ACC112 (cell line): ENCODE data around the gene TIPRL.
"Not testable (repeated sequence)": the region's sequence is repeated elsewhere in the genome, so short reads cannot be mapped to it uniquely, and the experiment has no call there.

Source experiments
- H2AFZ ChIP-seq: fragments of 200-600 bp; sonication (generic); one replicate; pipeline ENCODE4 v1.6.0; 2017; ENCODE audit warnings: antibody characterized with exemption, low read length; ENCODE audit not compliant: unreplicated experiment
- H3K27ac ChIP-seq: fragments of 200-600 bp; sonication (generic); 2 replicates; pipeline ENCODE4 v1.5.1; 2014; ENCODE audit warnings: low read depth, mild to moderate bottlenecking, antibody characterized with exemption, low read length, moderate library complexity
- H3K27me3 ChIP-seq: fragments of 200-600 bp; sonication (generic); 2 replicates; pipeline ENCODE4 v1.6.1; 2014; ENCODE audit warnings: mild to moderate bottlenecking, antibody characterized with exemption, low read length, moderate library complexity, mixed read lengths; ENCODE audit not compliant: insufficient read depth
- H3K36me3 ChIP-seq: fragments of 200-600 bp; sonication (generic); 2 replicates; pipeline ENCODE4 v1.6.1; 2016; ENCODE audit warnings: mild to moderate bottlenecking, antibody characterized with exemption, low read length, moderate library complexity, mixed read lengths; ENCODE audit not compliant: insufficient read depth
- H3K4me1 ChIP-seq: fragments of 200-600 bp; sonication (generic); one replicate; pipeline ENCODE4 v1.6.1; 2016; ENCODE audit warnings: low read length, mixed read lengths; ENCODE audit not compliant: insufficient read depth, unreplicated experiment, control insufficient read depth
- H3K4me3 ChIP-seq: fragments of 200-600 bp; sonication (generic); 2 replicates; pipeline ENCODE4 v1.5.1; 2014; ENCODE audit warnings: mild to moderate bottlenecking, low read depth, low read length
- H3K79me2 ChIP-seq: fragments of 200-600 bp; sonication (generic); one replicate; pipeline ENCODE4 v1.6.0; 2016; ENCODE audit warnings: low read length; ENCODE audit not compliant: control insufficient read depth, unreplicated experiment, insufficient read depth

TIPRL gene

DNA sequence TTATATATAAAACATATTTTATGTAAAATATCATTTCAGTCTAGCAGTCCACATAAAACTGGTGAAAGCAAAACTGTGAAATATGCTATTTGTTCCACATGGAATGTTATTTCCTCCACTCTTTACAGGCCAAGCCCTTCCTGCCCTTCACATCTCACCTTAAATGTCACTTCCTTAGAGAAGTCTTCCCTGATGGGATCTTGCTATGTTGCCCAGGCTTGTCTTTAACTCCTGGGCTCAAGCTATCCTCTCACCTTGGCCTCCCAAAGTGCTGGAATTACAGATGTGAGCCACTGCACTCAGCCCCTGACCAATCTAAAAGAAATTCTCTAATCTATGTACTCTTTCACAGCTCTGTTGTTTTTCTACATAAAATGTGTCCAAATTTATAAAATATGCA lies 39.7 kb upstream of the TIPRL start:
- no peaks in the 10 kb centered on the region for H3K36me3 ChIP-seq
- H3K79me2 ChIP-seq, result peaks cover 6% of the 10 kb centered on the region
- H2AFZ ChIP-seq, result no peak overlapping the region
- H3K27ac ChIP-seq, result no peak overlapping the region
- no peaks in the 10 kb centered on the region for H3K27me3 ChIP-seq
- H3K4me3 ChIP-seq, result no peak overlapping the region
- peaks cover 13% of the 10 kb centered on the region for H3K4me1 ChIP-seq

DNA sequence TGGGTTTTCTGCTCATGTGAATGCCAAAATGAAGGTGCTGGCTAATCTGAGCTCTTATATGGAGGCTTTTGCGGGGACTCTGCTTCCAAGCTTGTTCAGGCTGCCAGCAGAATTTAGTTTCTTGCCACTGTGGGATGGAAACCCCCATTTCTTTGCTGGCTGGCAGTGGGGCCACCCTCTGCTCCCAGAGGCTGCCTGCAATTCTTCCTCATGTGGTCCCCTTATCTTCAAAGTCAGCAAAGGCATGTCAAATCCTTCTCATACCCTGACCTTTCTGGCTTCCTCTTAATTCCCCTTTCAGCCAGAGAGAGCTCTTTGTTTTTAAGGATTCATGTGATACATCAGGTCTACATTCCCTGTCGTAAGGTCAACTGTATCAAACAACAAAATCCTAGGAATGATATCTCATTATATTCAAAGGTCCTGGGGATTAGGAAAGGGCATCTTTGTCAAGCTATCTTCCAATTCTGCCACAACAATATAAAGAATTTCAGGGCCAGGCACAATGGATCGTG lies 36.8 kb upstream of the TIPRL start:
- no peaks in the 10 kb centered on the region for H3K36me3 ChIP-seq
- H3K79me2 ChIP-seq, result no peaks in the 10 kb centered on the region
- H3K4me1 ChIP-seq, result peaks cover 5% of the 10 kb centered on the region
- no peak overlapping the region for H3K27ac ChIP-seq
- H3K4me3 ChIP-seq, result no peak overlapping the region
- H3K27me3 ChIP-seq, result no peaks in the 10 kb centered on the region
- no peak overlapping the region for H2AFZ ChIP-seq

DNA sequence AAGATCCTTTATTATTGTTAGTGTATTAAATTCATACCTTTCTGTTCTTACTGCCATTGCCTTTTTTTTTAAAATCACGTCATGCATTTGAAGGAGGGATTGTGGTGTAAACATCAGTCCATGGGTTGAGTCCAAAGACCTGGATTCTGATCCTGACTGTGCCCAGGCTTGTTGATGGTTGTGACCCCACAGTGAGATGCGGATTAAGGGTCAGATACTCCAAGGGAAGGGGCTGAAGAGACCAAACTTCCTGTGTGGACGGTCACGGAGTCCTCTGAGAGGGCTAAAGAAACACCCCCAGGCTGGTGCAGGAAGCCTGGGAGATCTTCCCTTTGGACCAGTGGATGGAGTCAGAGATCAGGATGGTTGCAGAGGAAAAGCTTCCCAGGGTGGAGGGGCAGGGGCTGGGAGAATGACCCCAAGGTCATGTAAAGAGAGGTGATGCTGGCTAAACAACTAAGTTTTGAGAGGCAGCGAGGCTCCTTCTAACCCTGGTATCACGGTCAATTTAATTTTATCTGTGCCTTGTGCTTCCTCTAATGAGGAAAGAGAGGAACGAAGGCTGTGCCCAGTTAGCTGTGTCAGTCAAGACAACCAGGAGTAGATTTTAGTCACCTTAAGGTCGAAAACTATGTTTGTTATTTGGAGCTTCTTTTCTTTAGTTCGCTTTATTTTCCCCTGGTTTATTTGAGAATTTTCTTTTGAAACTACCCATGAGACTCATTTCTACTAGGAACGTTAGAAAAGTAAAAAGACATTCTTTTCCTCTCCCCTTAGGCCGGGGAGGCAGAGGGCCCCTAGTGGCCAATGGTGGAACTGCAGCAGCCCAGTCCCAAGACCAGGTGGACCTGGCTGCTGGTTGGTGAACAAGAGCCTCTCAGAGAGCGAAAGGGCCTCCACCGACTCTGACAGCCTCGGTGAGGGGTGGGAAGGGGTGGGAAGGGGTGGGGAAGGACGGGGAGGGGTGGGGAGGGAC lies 33.3 kb upstream of the TIPRL start:
- Histone ChIP-seq H3K27ac (no peak overlapping the region), H2AFZ (peak overlapping the region; percentile 59), H3K4me3 (peak overlapping the region; percentile 40; the same call in 1 of the 2 replicates), H3K27me3 (no peaks in the 10 kb centered on the region), H3K36me3 (no peaks in the 10 kb centered on the region), H3K79me2 (no peaks in the 10 kb centered on the region), H3K4me1 (peaks cover 2% of the 10 kb centered on the region)

DNA sequence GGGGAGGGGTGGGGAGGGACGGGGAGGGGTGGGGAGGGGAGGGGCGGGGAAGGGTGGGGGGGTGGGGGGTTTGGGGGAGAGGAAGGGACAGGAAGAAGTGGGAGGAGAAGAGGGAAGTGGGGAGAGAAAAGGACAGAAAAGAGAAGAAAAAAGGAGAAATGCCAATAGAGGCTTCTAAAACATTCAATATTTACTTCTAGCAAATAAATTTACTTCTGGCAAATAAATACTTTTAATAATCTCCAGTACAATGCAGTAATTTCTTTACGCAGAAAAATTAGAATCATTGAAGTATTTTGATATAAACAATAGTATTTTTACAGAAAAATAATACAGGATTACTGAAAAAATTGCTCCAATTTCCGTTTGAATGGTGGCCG lies 32.6 kb upstream of the TIPRL start:
- peaks cover 2% of the 10 kb centered on the region for H3K4me1 ChIP-seq
- H2AFZ ChIP-seq, result no peak overlapping the region
- H3K27ac ChIP-seq, result no peak overlapping the region
- no peaks in the 10 kb centered on the region for H3K79me2 ChIP-seq
- no peak overlapping the region for H3K4me3 ChIP-seq
- no peaks in the 10 kb centered on the region for H3K27me3 ChIP-seq
- H3K36me3 ChIP-seq, result no peaks in the 10 kb centered on the region

DNA sequence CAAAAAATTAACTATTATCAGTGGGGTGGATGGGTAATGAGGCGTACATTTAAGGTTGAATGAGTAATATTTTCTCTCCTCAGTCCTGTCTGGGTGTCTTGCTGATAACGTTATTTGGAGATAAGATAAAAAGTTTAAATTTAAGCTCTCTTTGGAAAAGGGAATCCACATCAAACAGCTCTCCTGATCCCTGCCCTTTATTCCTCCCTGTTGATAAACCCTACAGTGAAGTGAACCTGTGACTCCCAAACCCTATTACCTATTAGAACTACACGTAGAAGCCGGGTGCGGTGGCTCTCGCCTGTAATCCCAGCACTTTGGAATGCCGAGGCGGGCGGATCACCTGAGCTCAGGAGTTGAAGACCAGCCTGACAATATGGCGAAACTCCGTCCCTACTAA lies 32.1 kb upstream of the TIPRL start:
- Histone ChIP-seq H3K79me2 (no peaks in the 10 kb centered on the region), H3K27ac (no peak overlapping the region), H3K36me3 (no peaks in the 10 kb centered on the region), H3K27me3 (no peaks in the 10 kb centered on the region), H3K4me1 (peaks cover 2% of the 10 kb centered on the region), H2AFZ (no peak overlapping the region), H3K4me3 (no peak overlapping the region)

DNA sequence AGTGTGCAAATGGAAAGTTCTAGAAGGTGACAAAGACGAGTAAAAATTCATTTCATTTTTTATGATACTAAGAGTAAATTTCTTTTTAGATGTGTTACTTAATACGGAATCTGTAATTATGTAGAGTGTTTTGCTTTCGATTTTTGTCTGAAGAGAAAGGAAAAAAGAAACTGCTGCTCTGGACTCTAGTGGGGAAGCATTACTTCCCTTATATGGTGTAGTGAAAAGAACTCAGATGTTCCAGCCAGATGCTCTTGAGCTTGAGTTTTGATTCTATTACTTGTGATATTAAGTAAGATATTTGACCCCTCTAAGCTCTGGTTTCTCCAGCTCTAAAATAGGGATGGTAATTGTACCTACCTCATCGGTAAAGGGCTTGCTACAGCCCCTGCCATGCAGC lies 29.8 kb upstream of the TIPRL start:
- no peaks in the 10 kb centered on the region for H3K79me2 ChIP-seq
- H2AFZ ChIP-seq, result peak overlapping the region; percentile 98
- peak overlapping the region; percentile 26 for H3K27ac ChIP-seq
- no peaks in the 10 kb centered on the region for H3K36me3 ChIP-seq
- H3K27me3 ChIP-seq, result no peaks in the 10 kb centered on the region
- peak overlapping the region; percentile 63 for H3K4me3 ChIP-seq
- peaks cover 2% of the 10 kb centered on the region for H3K4me1 ChIP-seq

DNA sequence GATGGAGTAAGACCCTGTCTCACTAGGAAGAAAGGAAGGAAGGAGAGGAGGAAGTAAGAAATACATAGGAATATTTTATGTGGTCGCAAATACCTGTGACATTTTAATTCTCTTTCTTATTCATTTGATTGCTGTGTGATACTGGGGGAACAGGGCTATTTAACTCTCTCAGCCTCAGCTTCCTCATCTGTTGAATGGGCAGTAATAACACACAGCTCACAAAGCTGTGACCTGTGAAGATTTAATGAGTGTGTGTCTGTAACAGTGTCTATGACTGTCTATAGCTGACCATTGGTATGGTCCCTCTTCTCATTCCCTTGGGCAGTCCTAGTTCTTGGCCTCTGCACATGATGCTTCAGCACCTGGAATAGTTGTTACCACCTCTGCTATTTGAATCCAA lies 28.5 kb upstream of the TIPRL start:
- Histone ChIP-seq H3K79me2 (no peaks in the 10 kb centered on the region), H3K4me1 (peaks cover 2% of the 10 kb centered on the region), H3K36me3 (no peaks in the 10 kb centered on the region), H2AFZ (no peak overlapping the region), H3K27me3 (no peaks in the 10 kb centered on the region), H3K4me3 (no peak overlapping the region), H3K27ac (no peak overlapping the region)

DNA sequence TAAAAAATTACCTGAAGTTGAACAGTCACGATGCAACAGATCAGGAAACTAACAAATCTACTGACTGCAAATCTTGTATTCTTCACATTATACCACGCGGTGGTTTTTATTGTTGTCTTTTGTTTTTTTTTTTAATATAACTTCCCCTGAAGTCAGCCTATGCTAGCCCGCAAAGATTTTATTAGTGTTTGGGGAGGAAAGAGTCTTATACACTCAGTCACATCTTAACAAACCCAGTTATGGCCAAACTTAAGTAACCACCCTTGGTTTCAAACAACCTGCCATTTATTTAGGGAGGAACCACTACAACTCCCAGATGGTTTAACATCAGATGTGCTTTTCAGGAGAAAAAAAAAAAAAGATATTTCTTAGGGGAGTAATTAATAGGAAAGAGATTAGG lies 26.8 kb upstream of the TIPRL start:
- H3K4me1 ChIP-seq, result peaks cover 2% of the 10 kb centered on the region
- no peaks in the 10 kb centered on the region for H3K79me2 ChIP-seq
- H3K36me3 ChIP-seq, result no peaks in the 10 kb centered on the region
- no peaks in the 10 kb centered on the region for H3K27me3 ChIP-seq
- H2AFZ ChIP-seq, result no peak overlapping the region
- no peak overlapping the region for H3K4me3 ChIP-seq
- H3K27ac ChIP-seq, result no peak overlapping the region

DNA sequence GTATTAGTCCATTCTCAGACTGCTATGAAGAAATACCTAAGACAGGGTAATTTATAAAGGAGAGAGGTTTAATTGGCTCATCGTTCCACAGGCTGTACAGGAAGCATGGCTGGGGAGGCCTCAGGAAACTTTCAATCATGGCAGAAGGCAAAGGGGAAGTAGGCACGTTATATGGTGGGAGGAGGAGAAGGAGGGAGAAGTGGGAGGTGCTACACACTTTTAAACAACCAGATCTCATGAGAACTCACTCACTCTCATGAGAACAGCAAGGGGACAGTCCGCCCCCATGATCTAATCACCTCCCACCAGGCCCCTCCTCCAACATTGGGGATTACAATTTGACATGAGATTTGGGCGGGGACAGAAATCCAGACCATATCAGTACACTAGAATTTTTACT lies 24.1 kb upstream of the TIPRL start:
- H3K79me2 ChIP-seq, H3K4me3 ChIP-seq, H3K27ac ChIP-seq, H3K36me3 ChIP-seq, H2AFZ ChIP-seq, H3K27me3 ChIP-seq, H3K4me1 ChIP-seq: not testable (repeated sequence)

DNA sequence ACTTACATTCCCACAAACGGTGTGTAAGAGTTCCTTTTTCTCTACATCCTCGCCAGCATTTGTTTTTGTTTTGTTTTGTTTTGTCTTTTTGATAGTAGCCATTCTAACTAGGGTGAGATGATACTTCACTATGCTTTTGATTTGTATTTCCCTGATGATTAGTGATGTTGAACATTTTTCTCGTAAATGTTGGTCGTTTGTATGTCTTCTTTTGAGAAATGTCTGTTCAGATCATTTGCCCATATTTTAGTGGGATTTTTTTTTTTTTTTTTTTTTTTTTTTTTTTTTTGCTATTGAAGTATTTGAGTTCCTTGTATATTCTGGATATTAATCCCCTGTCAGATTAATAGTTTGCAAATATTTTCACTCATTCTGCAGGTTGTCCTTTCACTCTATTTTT lies 22.9 kb upstream of the TIPRL start:
- no peak overlapping the region for H3K4me3 ChIP-seq
- H3K79me2 ChIP-seq, result no peaks in the 10 kb centered on the region
- H3K4me1 ChIP-seq, result no peaks in the 10 kb centered on the region
- no peak overlapping the region for H3K27ac ChIP-seq
- H3K36me3 ChIP-seq, result no peaks in the 10 kb centered on the region
- no peak overlapping the region for H2AFZ ChIP-seq
- no peaks in the 10 kb centered on the region for H3K27me3 ChIP-seq

DNA sequence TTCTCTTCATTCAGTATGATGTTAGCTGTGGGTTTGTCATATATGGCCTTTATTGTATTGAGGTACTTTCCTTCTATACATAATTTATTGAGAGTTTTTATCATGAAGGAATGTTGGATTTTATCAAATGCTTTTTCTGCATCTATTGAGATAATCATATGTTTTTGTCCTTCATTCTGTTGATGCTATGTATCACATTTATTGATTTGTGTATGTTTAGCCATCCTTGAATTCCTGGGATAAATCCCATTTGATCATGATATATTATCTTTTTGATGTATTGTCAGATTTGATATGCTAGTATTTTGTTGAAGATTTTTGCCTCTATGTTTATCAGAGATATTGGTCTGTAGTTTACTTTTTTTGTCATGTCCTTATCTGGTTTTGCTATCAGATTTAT lies 21.1 kb upstream of the TIPRL start:
- no peak overlapping the region for H3K27ac ChIP-seq
- no peaks in the 10 kb centered on the region for H3K4me1 ChIP-seq
- H2AFZ ChIP-seq, result no peak overlapping the region
- H3K79me2 ChIP-seq, result no peaks in the 10 kb centered on the region
- no peak overlapping the region for H3K4me3 ChIP-seq
- no peaks in the 10 kb centered on the region for H3K27me3 ChIP-seq
- H3K36me3 ChIP-seq, result no peaks in the 10 kb centered on the region
